ENCODE results near the gene ITGA1.

- no peak for TF ChIP-seq CSRNP3 (CRISPR knock-in tag; IDR thresholded peaks at IDR 0.05)
- TF ChIP-seq TCF4 (CRISPR knock-in tag; IDR thresholded peaks at IDR 0.05; ENCODE audit: borderline replicate concordance): no peak
- no peak for TF ChIP-seq ZNF70 (CRISPR knock-in tag; IDR thresholded peaks at IDR 0.05)
- TF ChIP-seq ARNTL (CRISPR knock-in tag; IDR thresholded peaks at IDR 0.05; ENCODE audit: borderline replicate concordance, low read depth): no peak
- no peak for TF ChIP-seq RARB (CRISPR knock-in tag; IDR thresholded peaks at IDR 0.05)
- TF ChIP-seq ESRRG (CRISPR knock-in tag; IDR thresholded peaks at IDR 0.05): no peak
- no peak for TF ChIP-seq ZFP3 (CRISPR knock-in tag; IDR thresholded peaks at IDR 0.05)
- TF ChIP-seq ZNF8 (CRISPR knock-in tag; IDR thresholded peaks at IDR 0.05): no peak
- TF ChIP-seq, protein P1, sequence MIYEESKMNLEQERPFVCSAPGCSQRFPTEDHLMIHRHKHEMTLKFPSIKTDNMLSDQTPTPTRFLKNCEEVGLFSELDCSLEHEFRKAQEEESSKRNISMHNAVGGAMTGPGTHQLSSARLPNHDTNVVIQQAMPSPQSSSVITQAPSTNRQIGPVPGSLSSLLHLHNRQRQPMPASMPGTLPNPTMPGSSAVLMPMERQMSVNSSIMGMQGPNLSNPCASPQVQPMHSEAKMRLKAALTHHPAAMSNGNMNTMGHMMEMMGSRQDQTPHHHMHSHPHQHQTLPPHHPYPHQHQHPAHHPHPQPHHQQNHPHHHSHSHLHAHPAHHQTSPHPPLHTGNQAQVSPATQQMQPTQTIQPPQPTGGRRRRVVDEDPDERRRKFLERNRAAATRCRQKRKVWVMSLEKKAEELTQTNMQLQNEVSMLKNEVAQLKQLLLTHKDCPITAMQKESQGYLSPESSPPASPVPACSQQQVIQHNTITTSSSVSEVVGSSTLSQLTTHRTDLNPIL (CRISPR knock-in tag; IDR thresholded peaks at IDR 0.05; ENCODE audit: low read depth): no peak
- no peak for TF ChIP-seq PATZ1 (CRISPR knock-in tag; IDR thresholded peaks at IDR 0.05; ENCODE audit: borderline replicate concordance)
- no peak for TF ChIP-seq ZNF565 (CRISPR knock-in tag; conservative IDR thresholded peaks at IDR 0.05; ENCODE audit: low read depth)
- TF ChIP-seq PPARA (CRISPR knock-in tag; IDR thresholded peaks at IDR 0.05; ENCODE audit: borderline replicate concordance): no peak
- TF ChIP-seq GLIS3 (CRISPR knock-in tag; IDR thresholded peaks at IDR 0.05): no peak
- TF ChIP-seq, protein P2, sequence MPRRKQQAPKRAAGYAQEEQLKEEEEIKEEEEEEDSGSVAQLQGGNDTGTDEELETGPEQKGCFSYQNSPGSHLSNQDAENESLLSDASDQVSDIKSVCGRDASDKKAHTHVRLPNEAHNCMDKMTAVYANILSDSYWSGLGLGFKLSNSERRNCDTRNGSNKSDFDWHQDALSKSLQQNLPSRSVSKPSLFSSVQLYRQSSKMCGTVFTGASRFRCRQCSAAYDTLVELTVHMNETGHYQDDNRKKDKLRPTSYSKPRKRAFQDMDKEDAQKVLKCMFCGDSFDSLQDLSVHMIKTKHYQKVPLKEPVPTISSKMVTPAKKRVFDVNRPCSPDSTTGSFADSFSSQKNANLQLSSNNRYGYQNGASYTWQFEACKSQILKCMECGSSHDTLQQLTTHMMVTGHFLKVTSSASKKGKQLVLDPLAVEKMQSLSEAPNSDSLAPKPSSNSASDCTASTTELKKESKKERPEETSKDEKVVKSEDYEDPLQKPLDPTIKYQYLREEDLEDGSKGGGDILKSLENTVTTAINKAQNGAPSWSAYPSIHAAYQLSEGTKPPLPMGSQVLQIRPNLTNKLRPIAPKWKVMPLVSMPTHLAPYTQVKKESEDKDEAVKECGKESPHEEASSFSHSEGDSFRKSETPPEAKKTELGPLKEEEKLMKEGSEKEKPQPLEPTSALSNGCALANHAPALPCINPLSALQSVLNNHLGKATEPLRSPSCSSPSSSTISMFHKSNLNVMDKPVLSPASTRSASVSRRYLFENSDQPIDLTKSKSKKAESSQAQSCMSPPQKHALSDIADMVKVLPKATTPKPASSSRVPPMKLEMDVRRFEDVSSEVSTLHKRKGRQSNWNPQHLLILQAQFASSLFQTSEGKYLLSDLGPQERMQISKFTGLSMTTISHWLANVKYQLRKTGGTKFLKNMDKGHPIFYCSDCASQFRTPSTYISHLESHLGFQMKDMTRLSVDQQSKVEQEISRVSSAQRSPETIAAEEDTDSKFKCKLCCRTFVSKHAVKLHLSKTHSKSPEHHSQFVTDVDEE (CRISPR knock-in tag; IDR thresholded peaks at IDR 0.05): no peak
These were observed 26.9 kb upstream of the ITGA1 start for GRCh38 chr5:52760695-52761366.

Measured in SK-N-SH treated with all-trans-retinoic acid at 6 μM for 48 hours (cell line).